Mesenchymal stem cell (in vitro differentiated cells and primary cell): Measurements from ENCODE around the gene CST11.

ENCODE experiments used
- DNase-seq: peaks from one replicate; pipeline ENCODE4 v3.0.0-alpha.2; 2013
- H2AFZ ChIP-seq: one replicate; pipeline ENCODE4 v1.6.1; 2013; ENCODE audit warnings: low read depth, mild to moderate bottlenecking, control low read depth, inconsistent platforms, low read length, moderate library complexity
- H2AK5ac ChIP-seq: 2 replicates; pipeline ENCODE4 v1.6.1; 2013; ENCODE audit warnings: low read length, moderate library complexity, mild to moderate bottlenecking, inconsistent platforms; ENCODE audit not compliant: severe bottlenecking
- H2BK120ac ChIP-seq: one replicate; pipeline ENCODE4 v1.6.1; 2013; ENCODE audit warnings: low read depth, mild to moderate bottlenecking, inconsistent platforms, low read length, moderate library complexity
- H2BK12ac ChIP-seq, 2 experiments: one replicate each; pipeline ENCODE4 v1.6.1; 2013; ENCODE audit warnings: inconsistent platforms in 2 of 2, low read length in 2 of 2, mild to moderate bottlenecking in 2 of 2, moderate library complexity in 2 of 2, control low read depth in 1 of 2
- H2BK15ac ChIP-seq: one replicate; pipeline ENCODE4 v1.6.1; 2013; ENCODE audit warnings: mild to moderate bottlenecking, low read depth, inconsistent platforms; ENCODE audit not compliant: poor library complexity, severe bottlenecking
- H2BK5ac ChIP-seq: 2 replicates; pipeline ENCODE4 v1.6.1; 2013; ENCODE audit warnings: low read depth, mild to moderate bottlenecking, low read length, control low read depth, inconsistent platforms; ENCODE audit not compliant: poor library complexity, severe bottlenecking
- H3K14ac ChIP-seq, 2 experiments: one replicate each; pipeline ENCODE4 v1.6.1; 2013; ENCODE audit warnings: inconsistent platforms in 2 of 2, low read length in 2 of 2, control low read depth in 1 of 2, mild to moderate bottlenecking in 1 of 2, moderate library complexity in 1 of 2
- H3K18ac ChIP-seq, 2 experiments: one replicate each; pipeline ENCODE4 v1.6.1; 2013; ENCODE audit warnings: inconsistent platforms in 2 of 2, low read length in 2 of 2, control low read depth in 1 of 2, low read depth in 1 of 2, mild to moderate bottlenecking in 1 of 2
- H3K23ac ChIP-seq, 2 experiments: one replicate each; pipeline ENCODE4 v1.6.1; 2013; ENCODE audit warnings: inconsistent platforms in 2 of 2, low read length in 2 of 2, mild to moderate bottlenecking in 2 of 2, moderate library complexity in 2 of 2, control low read depth in 1 of 2
- H3K27ac ChIP-seq: 2 replicates; pipeline ENCODE4 v1.5.1; 2013; ENCODE audit warnings: mild to moderate bottlenecking, moderate library complexity, low read length, control low read depth, inconsistent platforms; ENCODE audit not compliant: poor library complexity, severe bottlenecking
- H3K27me3 ChIP-seq, 2 experiments: 2 replicates each; pipeline versions ENCODE4 v1.6.1 to v1.7.0; 2013; ENCODE audit warnings: low read length in 2 of 2, mild to moderate bottlenecking in 2 of 2, moderate library complexity in 2 of 2, control low read depth in 1 of 2, inconsistent platforms in 1 of 2; ENCODE audit not compliant: control insufficient read depth in 1 of 2, insufficient read depth in 1 of 2
- H3K36me3 ChIP-seq, 2 experiments: 2 replicates each; pipeline versions ENCODE4 v1.6.1 to v1.7.0; 2013; ENCODE audit warnings: low read length in 2 of 2, control low read depth in 1 of 2, inconsistent platforms in 1 of 2, low read depth in 1 of 2, mild to moderate bottlenecking in 1 of 2; ENCODE audit not compliant: insufficient read depth in 2 of 2, control insufficient read depth in 1 of 2
- H3K4ac ChIP-seq, 2 experiments: one replicate each; pipeline ENCODE4 v1.6.1; 2013; ENCODE audit warnings: inconsistent platforms in 2 of 2, low read length in 2 of 2, mild to moderate bottlenecking in 2 of 2, moderate library complexity in 2 of 2, control low read depth in 1 of 2, low read depth in 1 of 2
- H3K4me1 ChIP-seq: 2 replicates; pipeline ENCODE4 v1.6.1; 2013; ENCODE audit warnings: low read depth, low read length, control low read depth; ENCODE audit not compliant: control insufficient read depth, insufficient read depth
- H3K4me2 ChIP-seq: 2 replicates; pipeline ENCODE4 v1.6.1; 2013; ENCODE audit warnings: low read length, mild to moderate bottlenecking, inconsistent platforms; ENCODE audit not compliant: poor library complexity, severe bottlenecking
- H3K4me3 ChIP-seq, 2 experiments: 2 replicates each; pipeline versions ENCODE4 v1.5.1 to v1.7.0; 2013; ENCODE audit warnings: low read length in 2 of 2, mild to moderate bottlenecking in 2 of 2, control low read depth in 1 of 2, low read depth in 1 of 2; ENCODE audit not compliant: insufficient read depth in 1 of 2
- H3K79me1 ChIP-seq: replicated peaks from 2 replicates; pipeline ENCODE4 v1.6.1; 2013; ENCODE audit warnings: mild to moderate bottlenecking, control low read depth, low read length, inconsistent platforms; ENCODE audit not compliant: poor library complexity, severe bottlenecking
- H3K9ac ChIP-seq: 2 replicates; pipeline ENCODE4 v1.7.0; 2013; ENCODE audit warnings: mild to moderate bottlenecking, low read length, moderate library complexity
- H3K9me3 ChIP-seq: 2 replicates; pipeline ENCODE4 v1.7.0; 2013; ENCODE audit warnings: mild to moderate bottlenecking, low read length; ENCODE audit not compliant: control insufficient read depth
- H4K8ac ChIP-seq: one replicate; pipeline ENCODE4 v1.6.1; 2013; ENCODE audit warnings: inconsistent platforms, mild to moderate bottlenecking, low read length, moderate library complexity
- H4K91ac ChIP-seq: one replicate; pipeline ENCODE4 v1.6.1; 2013; ENCODE audit warnings: mild to moderate bottlenecking, low read length, inconsistent platforms
- whole genome bisulfite sequencing: methylation state at CpG from one replicate; pipeline ENCODE4 v1.1.7; 2013; ENCODE audit warnings: mixed read lengths; 5-methylcytosine and 5-hydroxymethylcytosine counted together

Gene CST11

GRCh38 chr20:23492292-23492691 is 39.6 kb upstream of the CST11 start:
- H3K27me3 ChIP-seq, result peaks cover 0 to 5% of the 10 kb centered on the region in 2 experiments
- H4K8ac ChIP-seq, result no peak overlapping the region
- no peak overlapping the region for H3K4me2 ChIP-seq
- no peak overlapping the region for H2BK5ac ChIP-seq
- no peak overlapping the region for H2AFZ ChIP-seq
- H3K23ac ChIP-seq, result no peak overlapping the region
- no peak overlapping the region for H2BK12ac ChIP-seq
- H3K27ac ChIP-seq, result no peak overlapping the region
- no peak overlapping the region for H2BK120ac ChIP-seq
- H2AK5ac ChIP-seq, result no peak overlapping the region
- no peaks in the 10 kb centered on the region for H3K36me3 ChIP-seq
- H3K4me1 ChIP-seq, result no peaks in the 10 kb centered on the region
- no peak overlapping the region for H3K14ac ChIP-seq
- no peak overlapping the region for H3K18ac ChIP-seq
- no peak overlapping the region for H3K4me3 ChIP-seq
- H3K9ac ChIP-seq, result no peak overlapping the region
- no peaks in the 10 kb centered on the region for H3K79me1 ChIP-seq
- peaks cover 2% of the 10 kb centered on the region for H3K9me3 ChIP-seq
- H4K91ac ChIP-seq, result no peak overlapping the region
- no peak for DNase-seq
- no peak overlapping the region for H3K4ac ChIP-seq
- no peak overlapping the region for H2BK15ac ChIP-seq

GRCh38 chr20:23490817-23491216 is 38.1 kb upstream of the CST11 start, which contains the start of gene CST8:
Gene CST8, plus strand, starts transcription at chr20:23491117. Its CDS starts 551 bp downstream, at chr20:23491668.
- DNase-seq, result no peak
- H4K8ac ChIP-seq, result no peak within 1 kb of the TSS
- H3K27me3 ChIP-seq, result peaks cover 0 to 5% of the 10 kb centered on the region in 2 experiments
- no peaks in the 10 kb centered on the region for H3K36me3 ChIP-seq
- H3K4ac ChIP-seq, result no peak within 1 kb of the TSS
- H2BK12ac ChIP-seq, result no peak within 1 kb of the TSS
- peaks cover 2% of the 10 kb centered on the region for H3K9me3 ChIP-seq
- H3K4me3 ChIP-seq, result no peak within 1 kb of the TSS
- no peak within 1 kb of the TSS for H3K14ac ChIP-seq
- H3K4me2 ChIP-seq, result no peak within 1 kb of the TSS
- H2BK120ac ChIP-seq, result no peak within 1 kb of the TSS
- H4K91ac ChIP-seq, result no peak within 1 kb of the TSS
- H3K23ac ChIP-seq, result no peak within 1 kb of the TSS
- H2BK5ac ChIP-seq, result no peak within 1 kb of the TSS
- no peaks in the 10 kb centered on the region for H3K79me1 ChIP-seq
- no peak within 1 kb of the TSS for H3K9ac ChIP-seq
- H3K18ac ChIP-seq, result no peak within 1 kb of the TSS
- no peak within 1 kb of the TSS for H3K27ac ChIP-seq
- no peak within 1 kb of the TSS for H2AFZ ChIP-seq
- no peak within 1 kb of the TSS for H2BK15ac ChIP-seq
- H2AK5ac ChIP-seq, result no peak within 1 kb of the TSS
- 88% methylated on average over 5 of the region's 5 CpGs for WGBS
- H3K4me1 ChIP-seq, result no peaks in the 10 kb centered on the region

GRCh38 chr20:23488996-23489395 is 36.3 kb upstream of the CST11 start:
- Histone ChIP-seq H2BK5ac (no peak overlapping the region), H3K27me3 (peaks cover 0 to 5% of the 10 kb centered on the region in 2 experiments), H2BK12ac (no peak overlapping the region), H3K4me1 (no peaks in the 10 kb centered on the region), H2BK120ac (no peak overlapping the region), H4K91ac (no peak overlapping the region), H2BK15ac (no peak overlapping the region), H3K4me2 (no peak overlapping the region), H3K9ac (no peak overlapping the region), H3K23ac (no peak overlapping the region), H3K4ac (no peak overlapping the region), H3K4me3 (no peak overlapping the region), H2AK5ac (no peak overlapping the region), H4K8ac (no peak overlapping the region), H3K9me3 (peaks cover 2% of the 10 kb centered on the region), H2AFZ (no peak overlapping the region), H3K18ac (no peak overlapping the region), H3K36me3 (no peaks in the 10 kb centered on the region), H3K27ac (no peak overlapping the region), H3K14ac (no peak overlapping the region), H3K79me1 (no peaks in the 10 kb centered on the region)
- DNase-seq, result no peak
- 97% methylated on average over 2 of the region's 3 CpGs for WGBS

GRCh38 chr20:23488470-23488869 is 35.8 kb upstream of the CST11 start:
- no peak overlapping the region for H3K4ac ChIP-seq
- H4K91ac ChIP-seq, result no peak overlapping the region
- H2BK12ac ChIP-seq, result no peak overlapping the region
- no peak overlapping the region for H2BK15ac ChIP-seq
- no peak overlapping the region for H3K14ac ChIP-seq
- no peak overlapping the region for H2BK120ac ChIP-seq
- no CpG with 5 or more reads among the region's 2 CpGs for WGBS
- no peak overlapping the region for H3K23ac ChIP-seq
- H3K9ac ChIP-seq, result no peak overlapping the region
- H3K27ac ChIP-seq, result no peak overlapping the region
- H3K4me2 ChIP-seq, result no peak overlapping the region
- H3K9me3 ChIP-seq, result peaks cover 2% of the 10 kb centered on the region
- no peak overlapping the region for H2BK5ac ChIP-seq
- H3K79me1 ChIP-seq, result no peaks in the 10 kb centered on the region
- H3K36me3 ChIP-seq, result no peaks in the 10 kb centered on the region
- H3K18ac ChIP-seq, result no peak overlapping the region
- H2AK5ac ChIP-seq, result no peak overlapping the region
- H3K4me1 ChIP-seq, result no peaks in the 10 kb centered on the region
- H3K27me3 ChIP-seq, result peaks cover 0 to 5% of the 10 kb centered on the region in 2 experiments
- no peak overlapping the region for H4K8ac ChIP-seq
- H2AFZ ChIP-seq, result no peak overlapping the region
- DNase-seq, result no peak
- no peak overlapping the region for H3K4me3 ChIP-seq
